OCI-LY3 (cell line): ENCODE data around the gene CISD2.

ENCODE experiments used
- EZH2phosphoT487 ChIP-seq: fragments of 200-600 bp; shearing (Covaris generic); IDR thresholded peaks from 2 replicates; pipeline ENCODE4 v1.6.1; 2018; ENCODE audit warnings: antibody characterized with exemption, mixed run types, low read depth
- TF ChIP-seq, protein P1 (sequence below): fragments of 200-600, 300-600 bp; sonication (generic); IDR thresholded peaks from 2 replicates; pipeline ENCODE4 v1.5.1; 2014; ENCODE audit warnings: antibody characterized with exemption, low read length, low read depth

GRCh38 chr4:102843938-102844337 is 24.9 kb upstream of the CISD2 start:
- TF ChIP-seq EZH2phosphoT487, result no peak
- TF ChIP-seq, protein P1, sequence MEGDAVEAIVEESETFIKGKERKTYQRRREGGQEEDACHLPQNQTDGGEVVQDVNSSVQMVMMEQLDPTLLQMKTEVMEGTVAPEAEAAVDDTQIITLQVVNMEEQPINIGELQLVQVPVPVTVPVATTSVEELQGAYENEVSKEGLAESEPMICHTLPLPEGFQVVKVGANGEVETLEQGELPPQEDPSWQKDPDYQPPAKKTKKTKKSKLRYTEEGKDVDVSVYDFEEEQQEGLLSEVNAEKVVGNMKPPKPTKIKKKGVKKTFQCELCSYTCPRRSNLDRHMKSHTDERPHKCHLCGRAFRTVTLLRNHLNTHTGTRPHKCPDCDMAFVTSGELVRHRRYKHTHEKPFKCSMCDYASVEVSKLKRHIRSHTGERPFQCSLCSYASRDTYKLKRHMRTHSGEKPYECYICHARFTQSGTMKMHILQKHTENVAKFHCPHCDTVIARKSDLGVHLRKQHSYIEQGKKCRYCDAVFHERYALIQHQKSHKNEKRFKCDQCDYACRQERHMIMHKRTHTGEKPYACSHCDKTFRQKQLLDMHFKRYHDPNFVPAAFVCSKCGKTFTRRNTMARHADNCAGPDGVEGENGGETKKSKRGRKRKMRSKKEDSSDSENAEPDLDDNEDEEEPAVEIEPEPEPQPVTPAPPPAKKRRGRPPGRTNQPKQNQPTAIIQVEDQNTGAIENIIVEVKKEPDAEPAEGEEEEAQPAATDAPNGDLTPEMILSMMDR, result no peak
